Activated CD8-positive, alpha-beta memory T cell treated with anti-CD3 and anti-CD28 coated beads, Interleukin-2, amount 50 U/mL, for 4 hours (primary cell): ENCODE data around the gene TDRD7.
"Not testable (repeated sequence)": the region's sequence is repeated elsewhere in the genome, so short reads cannot be mapped to it uniquely, and the experiment has no call there.

Experiments used
- DNase-seq: peaks from one replicate; pipeline ENCODE4 v3.0.0-alpha.2; 2020

The TDRD7 gene

DNA sequence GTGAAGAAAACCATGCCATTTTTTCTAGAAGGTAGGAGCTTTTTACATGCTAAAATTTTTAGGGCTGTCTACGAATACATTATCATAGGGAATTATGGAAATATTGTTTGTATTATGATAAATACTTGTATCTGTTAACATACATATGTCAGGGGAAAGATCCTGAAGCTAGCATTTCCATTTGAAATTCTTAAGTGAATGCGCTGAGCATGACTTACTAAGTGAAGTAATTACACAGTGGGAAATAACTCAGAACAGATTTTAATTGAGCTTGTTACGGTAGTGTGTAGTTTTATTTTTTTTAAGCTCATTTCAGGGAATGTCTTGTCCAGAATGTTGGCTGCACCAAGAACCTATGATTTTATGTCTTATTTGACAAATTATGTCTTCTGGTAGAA lies 19.1 kb downstream of the TDRD7 start:
- no peak for DNase-seq

DNA sequence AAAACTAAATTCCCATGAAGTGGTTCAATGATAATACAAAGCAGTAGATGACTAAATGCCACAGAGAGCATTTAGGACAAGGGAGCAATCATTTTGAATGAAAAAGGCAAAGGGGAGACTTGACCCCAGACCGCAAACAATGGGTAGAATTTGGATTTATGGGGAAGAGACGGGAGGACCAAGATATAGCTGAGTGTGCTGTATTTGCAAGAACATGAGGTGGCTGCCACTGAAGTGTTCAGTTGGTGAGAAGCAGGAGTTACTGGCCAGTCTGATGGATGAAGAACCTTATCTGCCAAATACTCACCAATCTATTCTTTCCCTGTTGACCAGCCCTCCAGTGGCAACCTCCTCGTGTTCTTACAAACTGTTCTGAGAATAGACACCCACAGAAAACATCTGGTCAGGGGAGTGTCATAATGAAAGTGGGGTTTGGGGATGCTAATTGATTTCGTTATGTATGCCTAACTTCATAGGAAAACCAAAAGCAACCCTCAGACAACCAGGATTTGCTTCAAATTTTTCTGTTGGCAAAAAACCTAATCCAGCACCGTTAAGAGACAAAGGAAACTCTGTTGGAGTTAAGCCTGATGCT lies 19.8 kb downstream of the TDRD7 start:
- DNase-seq: no peak

DNA sequence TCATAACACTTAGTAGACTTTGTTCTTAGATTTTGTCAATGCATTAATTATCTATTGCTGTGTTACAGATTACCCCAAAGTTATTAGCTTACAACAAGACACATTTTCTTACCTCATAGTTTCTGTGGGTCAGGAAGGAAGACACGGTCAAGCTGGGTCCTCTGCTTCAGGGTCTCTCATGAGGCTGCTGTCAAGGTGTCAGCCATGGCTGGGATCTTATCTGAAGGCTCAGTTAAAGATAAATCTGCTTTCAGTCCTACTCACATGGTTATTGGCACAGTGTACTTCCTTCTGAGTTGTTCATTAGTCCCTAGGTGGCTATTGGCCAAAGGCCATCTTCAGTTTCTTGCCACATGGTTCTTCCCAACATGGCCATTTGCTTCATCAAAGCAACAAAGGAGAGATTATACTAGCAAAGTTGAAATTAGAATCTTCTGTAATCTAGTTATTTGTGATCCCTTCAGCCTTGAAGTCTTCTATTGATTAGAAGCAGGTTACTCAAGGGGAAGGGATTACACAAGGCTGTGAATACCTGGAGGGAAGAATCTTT lies 25.2 kb downstream of the TDRD7 start:
- no peak for DNase-seq

DNA sequence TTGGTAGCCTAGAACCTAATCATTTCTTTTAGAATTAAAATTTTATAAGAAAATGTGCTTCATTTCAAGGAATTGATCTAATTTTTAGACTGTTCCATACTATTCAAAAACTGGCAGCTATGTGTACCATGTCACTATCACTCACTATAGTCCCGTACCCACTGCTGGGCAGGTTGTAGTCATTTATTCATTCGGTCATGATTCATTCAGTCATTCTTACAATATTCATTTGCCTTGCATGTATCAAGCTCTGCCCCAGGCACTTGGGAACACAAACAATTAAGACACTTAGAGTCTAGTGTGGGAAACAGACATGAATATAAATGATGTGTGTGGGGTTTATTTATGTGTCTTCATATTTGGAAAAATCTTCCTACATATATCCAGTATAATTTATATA lies 26.4 kb downstream of the TDRD7 start:
- no peak for DNase-seq

DNA sequence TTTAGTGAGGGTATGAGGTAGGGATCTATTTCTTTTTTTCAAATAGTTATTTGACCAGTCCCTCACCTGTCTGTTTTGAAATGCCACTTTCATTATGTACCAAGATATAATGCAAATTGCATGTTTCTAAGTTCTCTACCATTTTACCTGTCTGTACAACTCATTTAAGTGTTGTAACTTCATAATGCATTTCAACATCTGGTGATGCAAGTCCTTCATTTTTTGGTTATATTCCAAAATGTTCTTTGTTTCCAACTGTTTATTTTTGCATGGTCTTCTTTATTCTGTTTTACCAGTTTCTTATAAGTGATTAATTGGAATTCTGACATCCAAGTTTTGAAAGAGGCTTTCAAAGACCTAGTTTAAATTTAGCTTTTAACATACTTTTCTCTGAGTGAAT lies 26.8 kb downstream of the TDRD7 start:
- DNase-seq: no peak

DNA sequence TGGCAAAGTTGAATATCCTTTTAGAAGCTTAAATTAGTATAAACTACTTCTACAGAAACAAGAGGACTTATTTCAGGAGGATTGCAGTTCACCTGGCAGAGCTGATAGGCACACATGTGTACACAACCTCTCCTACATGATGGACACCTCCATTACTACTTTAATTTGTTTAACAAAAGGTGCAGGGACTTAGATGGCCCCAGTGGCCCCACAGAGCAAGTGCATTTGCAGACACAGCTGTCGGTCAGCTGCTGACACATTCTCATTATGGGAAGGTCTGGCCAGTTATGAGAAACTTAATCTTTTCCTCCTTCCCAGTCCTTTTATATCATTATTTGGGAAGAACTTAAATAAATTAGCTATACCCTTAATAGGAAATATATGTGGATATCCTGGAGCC lies 28.3 kb downstream of the TDRD7 start:
- no peak for DNase-seq

DNA sequence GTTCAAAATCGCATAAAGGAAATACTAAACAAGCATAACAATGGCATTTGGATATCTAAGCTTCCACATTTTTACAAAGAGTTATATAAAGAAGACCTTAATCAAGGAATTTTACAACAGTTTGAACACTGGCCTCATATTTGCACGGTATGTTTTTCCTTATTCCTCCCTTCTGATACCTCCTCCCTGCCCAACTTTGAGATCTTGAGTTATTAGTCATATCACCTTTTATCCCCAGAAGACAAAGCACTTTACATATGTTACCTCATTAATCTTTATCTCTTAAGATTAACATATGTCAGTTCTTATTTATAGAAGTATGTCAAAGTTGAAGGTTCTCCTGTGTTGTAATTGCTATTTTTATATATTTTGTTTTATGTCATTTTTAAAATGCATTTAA lies 29.8 kb downstream of the TDRD7 start:
- no peak for DNase-seq

DNA sequence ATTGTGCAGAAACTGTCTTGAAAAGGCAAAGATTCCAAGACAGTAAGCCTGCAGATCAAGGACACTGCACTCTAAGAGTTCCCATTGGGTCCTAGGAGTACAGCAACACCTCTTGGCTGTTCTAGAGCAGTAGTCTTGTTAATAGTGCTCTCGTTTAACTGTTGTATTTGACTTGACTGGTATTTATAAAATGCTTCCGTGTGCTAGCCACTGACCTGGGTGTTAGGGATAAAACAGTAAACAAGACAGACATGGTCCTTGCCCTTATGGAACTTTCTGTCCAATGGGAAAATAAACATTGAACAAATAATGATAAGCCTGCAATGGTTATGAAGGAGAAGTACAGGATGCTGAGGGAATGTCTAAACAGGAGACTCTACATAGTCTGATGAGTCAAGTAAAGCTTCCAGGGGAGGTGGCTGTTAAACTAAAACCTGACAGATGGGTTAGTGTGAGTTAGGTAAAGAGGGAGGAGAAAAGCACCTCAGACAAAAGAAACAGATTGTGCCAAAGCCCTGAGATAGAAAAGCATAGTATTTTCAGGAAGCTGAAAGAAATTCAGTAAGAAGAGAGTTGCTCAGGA lies 33.3 kb downstream of the TDRD7 start:
- DNase-seq: no peak

DNA sequence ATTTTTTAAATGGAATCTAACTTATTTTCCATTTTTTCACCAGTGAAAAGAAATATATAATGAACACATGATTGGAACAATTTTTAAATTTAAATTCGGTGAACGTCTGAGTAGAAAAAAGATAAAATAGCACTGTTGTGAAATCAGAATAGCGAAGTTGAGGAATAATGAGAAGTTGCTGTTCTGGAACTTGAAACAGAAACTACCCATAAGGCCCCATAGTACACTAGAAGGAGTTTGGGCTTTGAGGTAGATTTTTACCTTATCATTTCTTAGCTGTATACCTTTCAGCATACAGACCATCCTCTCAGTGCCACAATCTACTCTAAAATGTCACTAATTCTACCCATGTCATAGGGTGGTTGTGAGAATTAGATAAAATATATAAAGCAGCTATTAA lies 35.1 kb downstream of the TDRD7 start:
- no peak for DNase-seq

DNA sequence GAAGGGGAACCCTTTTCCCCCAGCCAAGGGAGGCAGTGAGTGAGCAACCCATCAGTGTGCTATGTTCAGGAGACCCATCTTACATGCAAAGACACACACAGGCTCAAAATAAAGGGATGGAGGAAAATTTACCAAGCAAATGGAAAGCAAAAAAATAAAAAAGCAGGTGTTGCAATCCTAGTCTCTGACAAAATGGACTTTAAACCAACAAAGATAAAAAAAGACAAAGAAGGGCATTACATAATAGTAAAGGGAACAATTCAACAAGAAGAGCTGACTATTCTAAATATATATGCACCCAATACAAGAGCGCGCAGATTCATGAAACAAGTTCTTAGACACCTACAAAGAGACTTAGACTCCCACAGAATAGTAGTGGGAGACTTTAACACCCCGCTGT lies 41.7 kb downstream of the TDRD7 start:
- not testable (repeated sequence) for DNase-seq

DNA sequence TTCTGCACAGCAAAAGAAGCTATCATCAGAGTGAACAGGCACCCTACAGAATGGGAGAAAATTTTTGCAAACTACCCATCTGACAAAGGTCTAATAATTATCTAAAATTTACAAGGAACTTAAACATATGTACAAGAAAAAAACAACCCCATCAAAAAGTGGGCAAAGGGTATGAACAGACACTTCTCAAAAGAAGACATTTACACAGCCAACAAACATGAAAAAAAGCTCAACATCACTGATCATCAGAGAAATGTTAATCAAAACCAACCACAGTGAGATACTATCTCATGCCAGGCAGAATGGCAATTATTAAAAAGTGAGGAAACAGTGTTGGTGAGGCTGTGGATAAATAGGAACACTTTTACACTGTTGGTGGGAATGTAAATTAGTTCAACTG lies 44.9 kb downstream of the TDRD7 start:
- not testable (repeated sequence) for DNase-seq

DNA sequence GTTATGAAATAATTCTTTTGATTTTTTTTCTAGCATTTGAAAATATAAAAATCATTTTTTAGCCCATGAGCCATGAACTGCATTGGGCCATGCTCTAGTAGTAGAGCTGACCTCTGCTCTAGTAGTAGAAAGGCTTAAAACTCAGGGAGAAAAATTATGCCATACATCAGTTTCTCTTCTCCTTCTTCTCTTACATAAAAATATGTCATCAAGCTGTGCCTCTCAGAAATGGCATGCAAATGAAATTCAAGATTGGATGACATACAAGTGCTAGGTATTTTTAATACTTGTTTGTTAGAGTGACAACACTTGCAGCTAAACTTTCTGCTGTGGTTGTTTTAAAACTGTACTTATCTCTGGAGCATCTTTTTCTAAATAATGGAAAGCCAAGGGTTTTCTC lies 47.4 kb downstream of the TDRD7 start:
- DNase-seq: no peak

DNA sequence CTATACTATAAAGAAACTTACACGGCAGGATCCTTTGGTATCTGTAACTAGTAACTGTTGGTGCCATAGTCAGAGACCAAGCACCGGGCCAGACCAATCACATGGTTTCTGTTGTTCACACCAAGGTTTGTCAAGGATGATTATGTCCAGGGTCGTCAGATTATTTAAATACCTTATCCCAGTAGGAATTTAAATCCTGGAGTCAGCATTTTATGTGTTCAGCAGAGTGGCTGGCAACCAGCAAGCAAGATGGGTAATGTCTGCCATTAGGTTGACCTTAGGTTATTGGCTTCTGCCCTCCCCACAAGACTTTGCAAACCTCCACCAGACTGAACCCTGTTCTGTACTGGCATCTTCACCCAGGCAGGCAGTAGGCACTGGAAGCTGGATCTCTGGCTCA lies 50.3 kb downstream of the TDRD7 start:
- no peak for DNase-seq

DNA sequence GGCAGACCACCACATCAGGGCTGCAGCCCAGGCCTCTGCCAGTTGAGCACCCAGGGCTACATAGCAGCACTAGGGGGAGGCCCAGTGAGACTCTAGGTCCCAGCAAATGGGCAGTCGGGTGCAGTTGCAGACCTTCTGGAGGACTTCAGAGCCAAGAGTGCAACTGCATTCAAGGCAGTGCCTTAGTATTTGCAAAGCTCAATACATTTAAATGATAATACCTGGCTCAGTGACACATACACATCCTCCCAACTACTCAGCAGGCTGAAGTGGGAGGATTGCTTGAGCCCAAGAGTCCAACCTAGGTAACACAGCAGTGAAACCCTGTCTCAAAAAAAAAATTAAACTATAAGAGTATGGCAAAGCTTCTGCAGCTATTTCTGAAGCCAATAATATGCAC lies 51.0 kb downstream of the TDRD7 start:
- no peak for DNase-seq

DNA sequence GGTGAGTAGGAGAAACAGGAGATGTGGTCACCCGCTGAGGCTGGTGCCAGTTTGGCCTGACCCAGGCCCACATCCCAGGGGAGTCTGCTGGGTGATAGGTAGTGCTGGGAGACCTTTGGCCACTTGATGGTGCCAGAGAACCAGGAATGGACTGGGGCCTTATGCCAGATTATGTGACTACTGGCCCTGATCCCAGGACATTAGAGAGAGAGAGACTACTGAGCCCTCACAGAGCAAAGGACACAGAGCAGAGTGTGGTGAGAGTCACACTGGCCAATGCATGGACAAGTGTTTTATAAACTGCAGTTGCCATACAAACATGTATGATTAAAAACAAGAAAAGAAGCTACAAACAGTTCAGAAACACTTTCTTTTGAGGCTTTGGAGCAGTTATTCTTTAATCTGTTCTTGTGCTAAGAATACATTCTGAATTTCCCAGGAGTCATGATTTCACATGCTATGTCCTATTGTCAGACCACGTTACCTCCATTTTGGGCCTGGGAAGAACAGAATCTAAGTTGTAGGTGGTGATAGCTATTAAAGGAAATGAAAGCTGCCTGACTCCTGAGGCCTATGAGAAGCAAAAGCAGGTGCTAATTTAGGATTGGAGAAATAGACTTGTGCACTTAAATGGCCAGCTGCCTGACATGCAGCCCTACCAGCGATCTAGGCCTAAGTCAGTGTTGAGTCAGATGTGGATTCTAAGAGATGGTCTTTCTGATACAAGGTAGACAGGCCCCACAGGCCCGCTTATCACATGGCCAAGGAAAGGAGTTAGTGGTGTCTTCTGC lies 57.0 kb downstream of the TDRD7 start:
- DNase-seq: peak; percentile 21

DNA sequence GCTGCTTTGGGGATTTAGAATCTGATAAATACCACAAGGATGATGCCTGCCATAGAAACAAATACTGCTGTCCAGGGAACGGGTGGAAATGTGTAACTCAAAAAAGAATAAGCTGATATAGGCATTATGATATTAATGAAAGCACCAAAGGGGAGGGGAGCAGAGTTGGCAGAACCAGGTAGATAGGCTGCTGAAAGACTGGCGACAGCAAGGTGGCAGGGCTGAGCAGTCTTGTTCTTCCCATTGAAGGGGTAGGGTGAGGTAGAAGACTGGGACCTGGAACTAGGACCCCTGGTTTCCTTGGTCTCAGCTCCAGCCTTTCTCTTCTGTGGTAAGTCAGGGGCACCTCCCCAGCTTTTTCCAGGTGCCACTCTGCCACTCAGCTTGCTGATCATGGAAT lies 58.2 kb downstream of the TDRD7 start:
- no peak for DNase-seq

DNA sequence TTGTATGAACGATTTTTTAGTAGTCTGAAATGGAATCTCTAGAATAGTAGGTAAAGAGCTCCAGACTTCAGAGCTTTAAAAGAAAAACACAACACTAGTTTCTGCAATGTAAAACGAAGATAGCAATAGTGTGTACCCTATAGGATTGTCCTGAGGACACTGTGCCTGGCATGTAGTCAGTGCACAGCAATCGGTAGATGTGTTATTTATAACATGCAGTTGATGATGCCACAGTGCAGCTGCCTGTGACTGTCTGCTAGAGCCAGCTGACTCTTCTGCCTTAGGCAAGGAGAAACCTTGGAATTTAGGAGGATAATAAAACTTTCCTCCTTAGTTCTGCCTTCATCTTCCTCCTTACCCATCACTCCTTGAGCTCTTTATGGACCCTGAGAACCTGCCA lies 61.8 kb downstream of the TDRD7 start:
- DNase-seq: no peak

DNA sequence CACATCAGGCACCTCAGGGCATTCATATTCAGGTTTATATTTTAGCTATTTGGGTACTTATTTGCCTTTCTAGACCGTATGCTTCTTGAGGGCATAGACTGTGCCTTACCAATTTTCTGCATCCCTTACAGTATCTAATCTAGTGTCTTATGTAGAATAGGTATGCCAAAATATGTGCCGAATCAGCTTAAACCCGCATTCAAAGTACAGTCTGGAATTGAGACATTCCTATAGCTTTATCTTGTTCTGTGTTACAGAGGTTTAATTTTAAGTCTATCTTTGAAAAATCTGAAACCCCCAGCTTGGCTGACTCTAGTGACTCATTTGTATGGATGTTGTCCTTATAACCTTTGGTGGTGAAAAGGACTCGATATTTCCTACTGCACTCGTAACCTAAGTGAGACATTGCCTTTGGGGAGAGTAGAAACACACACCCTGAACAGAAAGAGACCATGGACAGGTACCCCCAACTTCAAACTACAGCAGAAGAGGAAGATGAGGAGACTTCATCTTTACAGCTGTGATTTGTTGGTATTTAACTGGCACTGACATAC lies 62.6 kb downstream of the TDRD7 start:
- DNase-seq: no peak

DNA sequence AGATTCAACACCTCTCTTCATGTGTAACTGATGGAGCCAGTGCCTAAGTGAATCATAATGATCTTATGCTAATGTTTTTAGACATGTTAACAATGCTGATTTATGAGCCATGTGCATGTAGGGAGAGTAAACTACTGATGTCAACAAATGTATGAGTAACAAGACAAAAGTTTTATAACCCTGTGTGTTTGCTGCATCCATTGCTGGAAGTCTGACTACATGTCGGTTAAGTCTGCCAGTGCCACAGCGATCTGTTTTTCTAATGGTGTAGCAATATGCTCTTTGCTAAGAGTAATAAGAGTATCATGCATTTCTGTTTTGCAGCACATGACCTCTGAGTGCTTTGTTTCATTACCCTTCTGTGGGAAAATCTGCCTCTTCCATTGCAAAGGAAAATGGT lies 63.2 kb downstream of the TDRD7 start:
- DNase-seq: no peak

DNA sequence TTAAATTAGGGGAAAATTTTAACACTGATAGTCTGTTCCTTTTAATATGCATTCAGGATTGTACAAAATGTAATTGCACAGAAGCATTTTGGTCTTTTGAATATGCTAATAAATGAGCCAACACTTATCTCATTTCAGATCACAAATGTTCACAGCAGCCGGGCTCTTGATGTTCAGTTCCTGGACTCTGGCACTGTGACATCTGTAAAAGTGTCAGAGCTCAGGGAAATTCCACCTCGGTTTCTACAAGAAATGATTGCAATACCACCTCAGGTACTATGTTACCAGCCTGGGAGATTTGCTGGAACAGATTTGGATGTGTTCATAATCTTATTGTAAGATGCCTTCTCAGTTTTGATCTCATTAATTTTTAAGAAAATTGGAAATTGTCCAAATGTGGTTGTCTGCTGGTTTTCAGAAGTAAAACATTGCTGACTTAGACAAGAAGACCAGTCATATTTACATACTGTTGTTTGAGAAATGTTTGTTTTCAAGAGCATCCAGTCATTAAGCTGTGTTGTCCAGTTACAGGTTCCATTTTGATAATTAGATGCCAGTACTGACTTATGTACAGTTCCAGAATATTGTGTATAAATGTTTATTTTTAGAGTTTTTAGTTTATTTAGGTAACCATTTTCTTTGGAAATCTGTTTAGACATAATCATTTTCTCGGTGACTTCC lies 66.5 kb downstream of the TDRD7 start:
- DNase-seq: no peak

DNA sequence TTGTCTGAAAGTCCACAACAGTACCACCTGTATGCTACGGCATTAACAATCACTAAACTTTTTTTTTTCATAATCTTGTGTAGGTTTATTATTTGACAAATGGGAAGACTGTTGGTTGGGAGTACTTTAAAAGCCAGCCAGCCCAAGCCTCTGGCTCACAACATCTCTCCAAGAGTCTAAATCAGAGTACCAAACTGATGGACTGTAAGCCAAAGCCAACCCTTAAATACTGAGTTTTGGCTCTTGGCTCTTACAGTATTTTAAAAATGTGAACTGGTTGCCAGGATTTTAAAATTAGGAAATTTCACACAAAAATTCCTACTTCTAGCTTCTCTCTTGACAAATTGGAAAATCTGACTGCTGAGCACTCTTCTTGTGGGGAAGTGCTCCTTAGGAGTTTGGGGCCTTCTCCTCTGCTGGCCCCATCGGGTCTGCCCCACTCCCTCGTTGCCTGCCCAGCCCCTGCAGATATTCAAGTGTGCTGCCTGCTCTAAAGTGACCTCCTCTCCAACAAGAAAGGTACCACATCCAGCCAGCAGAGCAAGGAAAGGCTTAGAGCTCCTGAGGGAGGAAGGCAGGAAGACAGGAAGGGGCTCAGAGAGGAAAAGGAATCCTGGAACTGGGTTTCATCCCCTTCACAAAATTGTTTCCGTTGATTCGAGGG lies 67.7 kb downstream of the TDRD7 start:
- no peak for DNase-seq

DNA sequence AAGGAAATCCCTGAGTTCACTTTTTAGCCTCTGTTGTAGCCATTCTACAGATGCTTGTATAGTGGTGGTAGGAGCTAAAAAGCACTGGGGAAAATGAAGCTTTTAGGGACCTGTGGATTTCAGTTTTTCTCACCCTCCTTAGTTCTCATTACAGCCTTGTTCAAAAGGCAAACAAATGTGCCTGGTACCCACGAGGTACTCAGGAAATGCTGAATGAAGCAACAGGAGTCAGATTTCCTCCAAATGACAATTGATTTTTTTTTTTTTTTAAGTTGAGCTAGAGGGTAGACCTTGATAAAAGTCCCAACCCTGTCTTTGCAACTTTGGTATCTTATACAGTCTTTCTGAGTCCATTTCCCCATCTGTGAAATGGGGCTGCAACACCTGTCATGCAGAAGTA lies 68.3 kb downstream of the TDRD7 start:
- no peak for DNase-seq

DNA sequence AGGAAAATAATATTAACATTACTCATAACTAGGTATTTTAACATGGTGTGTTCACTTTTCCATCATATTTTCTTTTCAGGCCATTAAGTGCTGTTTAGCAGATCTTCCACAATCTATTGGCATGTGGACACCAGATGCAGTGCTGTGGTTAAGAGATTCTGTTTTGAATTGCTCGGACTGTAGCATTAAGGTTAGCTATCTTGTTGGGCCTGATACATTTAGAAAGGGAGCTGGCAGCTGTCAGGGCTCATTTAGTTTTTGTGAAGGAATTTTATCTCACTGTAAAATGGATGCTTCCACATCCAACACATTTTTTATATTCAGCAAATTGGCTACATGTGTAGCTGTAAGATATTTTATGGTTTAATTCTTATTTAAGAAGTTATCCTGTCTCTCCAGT lies 68.9 kb downstream of the TDRD7 start:
- no peak for DNase-seq
